ENCODE results near the gene DSC3. TPM values are rescaled to one million over a fixed set of nuclear protein-coding genes. Genes with fewer than 3 reads are reported as not detected.

Gene DSC3
- total RNA-seq, 2 experiments from 2014 or later: 0.04 TPM; not detected in 1

GRCh38 chr18:31050635-31051034, 8.1 kb upstream of the DSC3 start:
- Mint-ChIP-seq H3K4me1 (ENCODE audit: low read depth) (no peaks in the 10 kb centered on the region), H3K4me3 (no peak overlapping the region), H3K36me3 (ENCODE audit: low read depth) (no peaks in the 10 kb centered on the region), H3K27ac (no peak overlapping the region), H3K27me3 (peaks cover 4% of the 10 kb centered on the region), H3K9me3 (peaks cover 3% of the 10 kb centered on the region)
- POLR2A ChIA-PET: no interaction called here
- no peak for TF ChIP-seq CTCF (IDR thresholded peaks at IDR 0.05)
- no peak for ATAC-seq
- no peak for DNase-seq
- intact Hi-C loops (cut with micrococcal nuclease): no loop called here
- CTCF ChIA-PET: no interaction called here

DNA sequence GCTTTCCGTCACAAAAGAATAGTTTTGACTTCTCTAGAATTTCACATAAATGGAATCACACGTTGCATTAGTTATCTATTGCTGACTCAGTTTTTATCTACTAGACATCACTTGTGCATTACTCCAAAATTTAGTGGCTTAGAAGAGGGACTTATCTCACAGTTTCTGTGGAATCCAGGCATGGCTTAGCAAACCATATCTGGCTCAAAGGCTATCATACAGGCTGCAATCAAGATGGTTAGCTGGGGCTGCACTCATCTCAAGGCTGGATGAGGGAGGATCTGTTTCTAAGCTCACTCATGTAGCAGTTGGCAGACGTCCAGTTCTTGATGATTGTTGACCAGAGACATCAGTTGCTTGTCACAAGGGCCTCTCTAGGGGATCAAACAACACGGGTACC, 6.6 kb upstream of the DSC3 start:
- ATAC-seq: no peak
- ChIA-PET CTCF (no interaction called here), POLR2A (no interaction called here)
- Mint-ChIP-seq H3K27ac (no peak overlapping the region), H3K27me3 (peaks cover 10% of the 10 kb centered on the region), H3K36me3 (ENCODE audit: low read depth) (peaks cover under 1% of the 10 kb centered on the region), H3K4me1 (ENCODE audit: low read depth) (no peaks in the 10 kb centered on the region), H3K4me3 (no peak overlapping the region), H3K9me3 (peaks cover 5% of the 10 kb centered on the region)
- intact Hi-C loops (cut with micrococcal nuclease): no loop called here
- no peak for DNase-seq
- TF ChIP-seq CTCF (IDR thresholded peaks at IDR 0.05): no peak

DNA sequence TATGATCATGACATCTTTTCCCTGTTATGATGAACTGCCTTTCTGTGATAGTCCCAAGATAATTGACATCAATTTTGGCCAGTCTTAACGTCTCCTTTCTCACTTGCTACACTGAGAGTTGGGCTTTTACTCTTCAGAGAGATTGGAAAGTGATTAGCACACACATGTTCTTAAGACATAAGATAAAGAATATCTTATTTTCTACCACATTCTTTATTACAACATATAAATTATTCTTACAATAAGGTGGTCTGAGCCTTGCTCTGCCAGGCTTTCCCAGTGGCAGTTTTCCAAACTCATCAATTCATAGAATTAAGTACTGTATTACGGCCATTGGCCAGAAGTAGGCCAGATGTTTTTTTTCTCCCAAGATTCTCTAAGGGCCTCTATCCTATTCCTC, 5.7 kb upstream of the DSC3 start:
- peaks cover 19% of the 10 kb centered on the region for H3K27me3 Mint-ChIP-seq
- no peaks in the 10 kb centered on the region for H3K4me1 Mint-ChIP-seq (ENCODE audit: low read depth)
- intact Hi-C loops (cut with micrococcal nuclease): no loop called here
- ATAC-seq (no peak), DNase-seq (no peak)
- no peak overlapping the region for H3K4me3 Mint-ChIP-seq
- POLR2A ChIA-PET: no interaction called here
- no peak overlapping the region for H3K27ac Mint-ChIP-seq
- CTCF ChIA-PET: no interaction called here
- peaks cover 8% of the 10 kb centered on the region for H3K9me3 Mint-ChIP-seq
- H3K36me3 Mint-ChIP-seq (ENCODE audit: low read depth): peaks cover 3% of the 10 kb centered on the region
- no peak for TF ChIP-seq CTCF (IDR thresholded peaks at IDR 0.05)

DNA sequence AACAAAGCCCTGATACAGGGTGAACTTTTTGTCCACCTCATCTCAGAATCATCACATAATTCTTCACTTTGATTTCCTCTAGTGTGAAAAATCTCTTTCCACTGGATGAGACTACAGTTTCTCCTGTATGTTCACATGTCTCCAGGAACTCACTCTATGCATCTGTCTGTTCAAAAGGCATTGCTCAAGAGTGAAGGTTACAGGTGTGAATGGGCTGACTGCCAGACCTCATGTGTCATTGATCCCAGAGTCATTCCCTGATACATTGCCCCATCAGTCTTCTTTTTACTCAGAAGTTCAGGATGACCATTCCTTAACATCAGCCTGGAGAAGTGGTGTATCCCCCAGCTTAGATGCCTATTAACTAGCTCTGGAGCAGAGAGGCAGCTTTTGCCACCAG, 4.4 kb upstream of the DSC3 start:
- Mint-ChIP-seq H3K36me3 (ENCODE audit: low read depth) (peaks cover 3% of the 10 kb centered on the region), H3K27ac (no peak overlapping the region), H3K4me1 (ENCODE audit: low read depth) (no peaks in the 10 kb centered on the region), H3K9me3 (peaks cover 8% of the 10 kb centered on the region), H3K27me3 (peaks cover 28% of the 10 kb centered on the region), H3K4me3 (no peak overlapping the region)
- ATAC-seq (no peak), DNase-seq (no peak)
- ChIA-PET POLR2A (no interaction called here), CTCF (no interaction called here)
- intact Hi-C loops (cut with micrococcal nuclease): no loop called here
- TF ChIP-seq CTCF (IDR thresholded peaks at IDR 0.05): no peak

GRCh38 chr18:31045599-31045998, 3.1 kb upstream of the DSC3 start:
- Mint-ChIP-seq H3K27ac (no peak overlapping the region), H3K4me3 (no peak overlapping the region)
- CTCF ChIA-PET: no interaction called here

More at GRCh38 chr18:31045599-31045998, 3.1 kb upstream of the DSC3 start:
- Mint-ChIP-seq H3K9me3 (peaks cover 8% of the 10 kb centered on the region), H3K27me3 (peaks cover 40% of the 10 kb centered on the region), H3K36me3 (ENCODE audit: low read depth) (peaks cover 3% of the 10 kb centered on the region), H3K4me1 (ENCODE audit: low read depth) (no peaks in the 10 kb centered on the region)
- intact Hi-C loops (cut with micrococcal nuclease): no loop called here
- POLR2A ChIA-PET: no interaction called here
- TF ChIP-seq CTCF (IDR thresholded peaks at IDR 0.05): no peak
- ATAC-seq (no peak), DNase-seq (no peak)
